Endothelial cell of umbilical vein (primary cell): ENCODE data around the gene OGDH. TPM values are rescaled to one million over a fixed set of nuclear protein-coding genes. Genes with fewer than 3 reads are reported as not detected.

Experiments
- BruUV-seq: library from RNA; stranded (reverse); fragments of 400-500 nt; replicated peaks from 2 replicates; lab custom pipeline; 2021; lab: Mats Ljungman, UMichigan
- CTCF ChIA-PET: fragments of 300-600, 350-600 bp; sonication (Branson Sonifier 250); formaldehyde crosslinking; loops from one replicate; lab custom pipeline; 2021; ENCODE audit warnings: antibody characterized with exemption, inconsistent platforms; lab: Charles Lee
- POLR2A ChIA-PET: fragments of 300-600, 350-600 bp; sonication (Branson Sonifier 250); formaldehyde crosslinking; loops from one replicate; lab custom pipeline; 2021; ENCODE audit warnings: antibody characterized with exemption, inconsistent platforms; lab: Charles Lee
- DNase-seq: peaks from one replicate; pipeline ENCODE4 v3.0.0-alpha.2; 2011; ENCODE audit warnings: low read depth, low spot score
- FAIRE-seq: peaks from 2 replicates; lab custom pipeline; 2011; peaks lifted over from hg19 to GRCh38; lab: Jason Lieb, UNC
- H2AFZ ChIP-seq: 2 replicates; pipeline ENCODE4 v1.6.0; 2012; ENCODE audit warnings: low read depth, low read length, control low read depth, inconsistent platforms
- H3K27ac ChIP-seq: 2 replicates; pipeline ENCODE4 v1.5.1; 2011; ENCODE audit warnings: low read depth, mild to moderate bottlenecking, control low read depth, low read length, moderate library complexity; ENCODE audit not compliant: insufficient read depth
- H3K27me3 ChIP-seq, 2 experiments: 2 replicates each; pipeline versions ENCODE4 v1.6.0 to v1.6.1; 2011; ENCODE audit warnings: low read length in 2 of 2, mixed read lengths in 1 of 2; ENCODE audit not compliant: control insufficient read depth in 2 of 2, insufficient read depth in 2 of 2
- H3K36me3 ChIP-seq, 2 experiments: 2 replicates in 1 of 2; 3 replicates in 1 of 2; pipeline ENCODE4 v1.5.1; 2011; ENCODE audit warnings: low read length in 2 of 2, mild to moderate bottlenecking in 1 of 2, moderate library complexity in 1 of 2; ENCODE audit not compliant: control insufficient read depth in 2 of 2, insufficient read depth in 2 of 2; ENCODE audit errors: extremely low read depth in 1 of 2
- H3K4me1 ChIP-seq: 3 replicates; pipeline ENCODE4 v1.5.1; 2011; ENCODE audit warnings: mild to moderate bottlenecking, low read length; ENCODE audit not compliant: control insufficient read depth, insufficient read depth; ENCODE audit errors: extremely low read depth
- H3K4me2 ChIP-seq: 2 replicates; pipeline ENCODE4 v1.6.1; 2011; ENCODE audit warnings: low read length, control low read depth, mixed read lengths; ENCODE audit not compliant: insufficient read depth
- H3K4me3 ChIP-seq, 3 experiments: fragments of 200-600 bp in 1 of 3; sonication (generic), shearing (Covaris generic) in 1 of 3; replicated peaks in 1 of 3; 2 replicates each; pipeline ENCODE4 v1.5.1; 2011 to 2016; ENCODE audit warnings: control low read depth in 3 of 3, low read length in 3 of 3, mild to moderate bottlenecking in 2 of 3, inconsistent platforms in 1 of 3, low read depth in 1 of 3, moderate library complexity in 1 of 3; ENCODE audit not compliant: insufficient read depth in 1 of 3
- H3K79me2 ChIP-seq: 2 replicates; pipeline ENCODE4 v1.6.0; 2012; ENCODE audit warnings: low read length, inconsistent platforms; ENCODE audit not compliant: control insufficient read depth, insufficient read depth
- H3K9ac ChIP-seq: replicated peaks from 2 replicates; pipeline ENCODE3; 2011; ENCODE audit warnings: low read length, control low read depth; ENCODE audit not compliant: insufficient read depth; ENCODE audit errors: extremely low read depth
- H3K9me1 ChIP-seq: replicated peaks from 3 replicates; pipeline ENCODE4 v1.6.0; 2011; ENCODE audit warnings: mild to moderate bottlenecking, low read length; ENCODE audit not compliant: control insufficient read depth, insufficient read depth; ENCODE audit errors: extremely low read depth
- H3K9me3 ChIP-seq: replicated peaks from 2 replicates; pipeline ENCODE4 v1.5.1; 2012; ENCODE audit warnings: low read length, inconsistent platforms; ENCODE audit not compliant: control insufficient read depth, insufficient read depth
- H4K20me1 ChIP-seq: replicated peaks from 2 replicates; pipeline ENCODE3; 2011; ENCODE audit warnings: mild to moderate bottlenecking, low read length; ENCODE audit not compliant: control insufficient read depth, insufficient read depth; ENCODE audit errors: extremely low read depth
- EZH2 ChIP-seq: IDR thresholded peaks from 2 replicates; pipeline ENCODE4 v1.6.1; 2012; ENCODE audit warnings: borderline replicate concordance, low read depth, mild to moderate bottlenecking, moderate library complexity, low read length, inconsistent platforms; ENCODE audit not compliant: severe bottlenecking
- FOS ChIP-seq: IDR thresholded peaks from 2 replicates; pipeline ENCODE4 v1.6.1; 2011; ENCODE audit warnings: mild to moderate bottlenecking, low read length, moderate library complexity, borderline replicate concordance; ENCODE audit not compliant: insufficient read depth
- GATA2 ChIP-seq: IDR thresholded peaks from 2 replicates; pipeline ENCODE4 v1.7.0; 2011; ENCODE audit warnings: low read depth, mild to moderate bottlenecking, moderate library complexity, mixed read lengths, low read length; ENCODE audit not compliant: insufficient read length, insufficient read depth
- MAX ChIP-seq: IDR thresholded peaks from 2 replicates; pipeline ENCODE4 v1.6.1; 2011; ENCODE audit not compliant: insufficient read depth, insufficient read length
- POLR2A ChIP-seq: IDR thresholded peaks from 2 replicates; pipeline ENCODE4 v1.6.1; 2012; ENCODE audit warnings: low read depth, mild to moderate bottlenecking, control low read depth, low read length
- POLR2AphosphoS5 ChIP-seq: IDR thresholded peaks from 2 replicates; pipeline ENCODE4 v1.6.1; 2012; ENCODE audit warnings: low read depth, mild to moderate bottlenecking, control low read depth, low read length, moderate library complexity; ENCODE audit not compliant: insufficient read depth
- dilution Hi-C: fragments of 300-500 bp; cut with MboI; formaldehyde crosslinking; loops from one replicate; pipeline ENCODE4 v1.15.0; 2019; ENCODE audit warnings: low sequenced_read_pairs; ENCODE audit not compliant: extremely low pct_ligation_motif_present
- intact Hi-C: fragments of 100-400 bp; cut with micrococcal nuclease; formaldehyde crosslinking; loops from one replicate; pipeline ENCODE4 v1.10.0; 2022
- polyA plus RNA-seq, 4 experiments: library from polyadenylated mRNA; depleted of rRNA in 3 of 4; stranded (reverse) in 3 of 4; unstranded in 1 of 4; fragments of >200 nt; gene quantifications; 2 replicates each; pipeline versions ENCODE4 v1.2.1 to v1.2.3, GENCODE V29; 2011 to 2012; ENCODE audit warnings: missing spikeins in 1 of 4
- total RNA-seq: library from RNA; stranded (reverse); gene quantifications from 2 replicates; pipeline ENCODE4 v1.2.3, GENCODE V29; 2021

OGDH gene
- total and polyA plus RNA-seq, 2 donors (not counting 3 experiments of a cell fraction or from before 2014, with no cell fraction given), result 88.9 to 92.9 TPM

- dilution Hi-C loops, result no loop called here
- no peak overlapping the region for H3K4me3 ChIP-seq
- no peak for DNase-seq
- BruUV-seq, result no TSS peak
- ChIA-PET POLR2A (no interaction called here), CTCF (interaction anchor here (1.1 to 1.6 kb wide), 4 partner anchors 8 to 14 kb away, joined by 4 to 5 read pairs (median 4); no protein-coding TSS in a partner anchor)
- H3K4me2 ChIP-seq, result no peak overlapping the region
- FAIRE-seq, result no peak
- H2AFZ ChIP-seq, result no peak overlapping the region
- peaks cover 29% of the 10 kb centered on the region for H3K4me1 ChIP-seq
- no peak overlapping the region for H3K9ac ChIP-seq
- no peaks in the 10 kb centered on the region for H3K9me1 ChIP-seq
- no peaks in the 10 kb centered on the region for H4K20me1 ChIP-seq
- TF ChIP-seq POLR2A, result no peak
- TF ChIP-seq MAX, result no peak
- TF ChIP-seq GATA2, result no peak
- no peak for TF ChIP-seq POLR2AphosphoS5
- TF ChIP-seq EZH2, result no peak
- no peak for TF ChIP-seq FOS
- H3K27ac ChIP-seq, result no peak overlapping the region
- peaks cover 2 to 5% of the 10 kb centered on the region in 2 experiments for H3K36me3 ChIP-seq
- intact Hi-C loops, result no loop called here
- no peaks in the 10 kb centered on the region for H3K79me2 ChIP-seq
- no peaks in the 10 kb centered on the region for H3K9me3 ChIP-seq
- no peaks in the 10 kb centered on the region for H3K27me3 ChIP-seq
These were observed 24.5 kb downstream of the OGDH start for GRCh38 chr7:44630792-44631457.
